Karpas-422 (cell line): ENCODE results near the gene EFCAB6. TPM values are rescaled to one million over a fixed set of nuclear protein-coding genes. Genes with fewer than 3 reads are reported as not detected.
A peak's percentile ranks its signal among the peaks of the same experiment; 100 is the strongest.

Experiments
- DNase-seq: peaks from one replicate; pipeline ENCODE4 v3.0.0-alpha.2; 2015
- H2AFZ ChIP-seq: fragments of 200-600 bp; sonication (generic); 2 replicates; pipeline ENCODE4 v1.6.1; 2014; ENCODE audit warnings: antibody characterized with exemption, low read length, mixed read lengths
- H3K27ac ChIP-seq: fragments of 200-600 bp; sonication (generic); 2 replicates; pipeline ENCODE4 v1.5.1; 2014; ENCODE audit warnings: mild to moderate bottlenecking, low read length, moderate library complexity
- H3K27me3 ChIP-seq: fragments of 200-600 bp; sonication (generic); 2 replicates; pipeline ENCODE4 v1.6.1; 2014; ENCODE audit warnings: low read length, mixed read lengths
- H3K36me3 ChIP-seq: fragments of 200-600 bp; sonication (generic); 2 replicates; pipeline ENCODE4 v1.6.1; 2014; ENCODE audit warnings: low read length, mixed read lengths; ENCODE audit not compliant: insufficient read depth
- H3K4me1 ChIP-seq: fragments of 200-600 bp; sonication (generic); 2 replicates; pipeline ENCODE4 v1.6.1; 2014; ENCODE audit warnings: mild to moderate bottlenecking, low read length, mixed read lengths
- H3K4me2 ChIP-seq: fragments of 200-600 bp; sonication (generic); 2 replicates; pipeline ENCODE4 v1.6.1; 2014; ENCODE audit warnings: low read length, low read depth, mild to moderate bottlenecking; ENCODE audit not compliant: poor library complexity, severe bottlenecking
- H3K4me3 ChIP-seq: fragments of 200-600 bp; sonication (generic); 2 replicates; pipeline ENCODE4 v1.5.1; 2014; ENCODE audit warnings: mild to moderate bottlenecking, antibody characterized with exemption, low read length, mixed read lengths
- H3K79me2 ChIP-seq: fragments of 200-600 bp; sonication (generic); 2 replicates; pipeline ENCODE4 v1.6.1; 2014; ENCODE audit warnings: mild to moderate bottlenecking, low read length, mixed read lengths
- H3K9ac ChIP-seq: fragments of 200-600 bp; sonication (generic); 2 replicates; pipeline ENCODE4 v1.6.0; 2014; ENCODE audit warnings: low read length
- H3K9me2 ChIP-seq: fragments of 200-600 bp; sonication (generic), shearing (Covaris generic); replicated peaks from 2 replicates; pipeline ENCODE4 v1.6.0; 2014; ENCODE audit warnings: mild to moderate bottlenecking, low read length, moderate library complexity; ENCODE audit not compliant: insufficient read depth
- H3K9me3 ChIP-seq: fragments of 300-700, 200-600 bp; sonication (generic); 2 replicates; pipeline ENCODE4 v1.6.1; 2014; ENCODE audit warnings: low read length, mixed read lengths
- H4K20me1 ChIP-seq: fragments of 200-600 bp; sonication (generic); 2 replicates; pipeline ENCODE4 v1.6.1; 2014; ENCODE audit warnings: mild to moderate bottlenecking, antibody characterized with exemption, low read length, low read depth; ENCODE audit not compliant: insufficient read depth
- total RNA-seq: library from RNA; depleted of rRNA; stranded (reverse); fragments of >200 nt; shearing (Covaris generic); gene quantifications from 2 replicates; pipeline ENCODE4 v1.2.3, GENCODE V29; 2014; ENCODE audit warnings: low replicate concordance

EFCAB6 gene
- total RNA-seq, 1 experiment from 2014 or later, result not detected

DNA sequence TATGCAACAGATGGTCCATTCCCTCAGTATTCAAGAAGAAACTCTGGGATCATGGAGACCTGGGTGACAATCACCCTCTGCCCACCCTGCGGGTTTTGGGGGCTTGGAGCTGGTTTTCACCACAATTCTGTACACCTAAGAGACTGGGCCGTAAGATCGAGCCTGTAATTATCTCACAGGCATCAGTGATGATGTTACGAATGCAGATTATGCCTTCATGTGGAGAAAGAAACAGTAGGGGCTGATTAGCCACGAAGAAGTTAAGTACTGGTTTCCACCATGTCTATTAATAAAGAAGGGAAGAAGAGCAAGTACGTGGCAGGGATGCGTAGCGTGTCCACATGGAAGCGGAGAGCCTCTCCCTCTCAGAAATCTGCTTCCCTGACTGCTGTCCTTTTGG is 5.3 kb upstream of the EFCAB6 start:
- peaks cover 9% of the 10 kb centered on the region for H3K4me1 ChIP-seq
- 0 out of 2 replicates have a peak, but pooled peaks cover 3% of the 10 kb centered on the region for H3K79me2 ChIP-seq
- no peaks in the 10 kb centered on the region for H3K9me2 ChIP-seq
- no peak overlapping the region for H3K9ac ChIP-seq
- no peak overlapping the region for H3K4me2 ChIP-seq
- no peaks in the 10 kb centered on the region for H3K36me3 ChIP-seq
- no peak for DNase-seq
- H4K20me1 ChIP-seq, result no peaks in the 10 kb centered on the region
- H3K9me3 ChIP-seq, result no peaks in the 10 kb centered on the region
- H3K27ac ChIP-seq, result no peak overlapping the region
- no peak overlapping the region for H2AFZ ChIP-seq
- H3K4me3 ChIP-seq, result no peak overlapping the region
- no peaks in the 10 kb centered on the region for H3K27me3 ChIP-seq

DNA sequence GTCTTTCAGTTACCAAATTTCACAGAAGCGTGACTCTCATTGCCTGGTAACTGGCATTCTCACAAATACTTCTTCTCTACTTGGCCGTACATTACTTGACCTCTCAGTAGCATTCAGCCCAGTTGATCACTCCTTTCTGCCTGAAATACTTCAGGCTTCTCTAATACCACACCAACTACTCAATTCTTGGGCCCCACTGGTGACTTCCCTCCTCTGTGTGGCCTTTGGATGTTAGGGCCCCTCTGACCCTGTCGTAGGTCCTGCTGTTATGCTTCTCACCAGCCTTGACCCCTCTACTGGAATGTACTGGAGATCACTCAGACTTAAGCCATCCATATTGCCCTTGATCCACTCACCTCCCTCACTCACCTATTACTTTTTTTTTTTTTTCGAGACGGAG is 2.2 kb upstream of the EFCAB6 start:
- 0 out of 2 replicates have a peak, but pooled peaks cover 3% of the 10 kb centered on the region for H3K79me2 ChIP-seq
- DNase-seq, result no peak
- H3K9me2 ChIP-seq, result no peaks in the 10 kb centered on the region
- no peak overlapping the region for H3K4me2 ChIP-seq
- H3K36me3 ChIP-seq, result no peaks in the 10 kb centered on the region
- no peaks in the 10 kb centered on the region for H4K20me1 ChIP-seq
- peaks cover 15% of the 10 kb centered on the region for H3K4me1 ChIP-seq
- H3K9me3 ChIP-seq, result no peaks in the 10 kb centered on the region
- no peak overlapping the region for H3K9ac ChIP-seq
- H3K4me3 ChIP-seq, result no peak overlapping the region
- no peaks in the 10 kb centered on the region for H3K27me3 ChIP-seq
- H3K27ac ChIP-seq, result no peak overlapping the region
- H2AFZ ChIP-seq, result no peak overlapping the region

DNA sequence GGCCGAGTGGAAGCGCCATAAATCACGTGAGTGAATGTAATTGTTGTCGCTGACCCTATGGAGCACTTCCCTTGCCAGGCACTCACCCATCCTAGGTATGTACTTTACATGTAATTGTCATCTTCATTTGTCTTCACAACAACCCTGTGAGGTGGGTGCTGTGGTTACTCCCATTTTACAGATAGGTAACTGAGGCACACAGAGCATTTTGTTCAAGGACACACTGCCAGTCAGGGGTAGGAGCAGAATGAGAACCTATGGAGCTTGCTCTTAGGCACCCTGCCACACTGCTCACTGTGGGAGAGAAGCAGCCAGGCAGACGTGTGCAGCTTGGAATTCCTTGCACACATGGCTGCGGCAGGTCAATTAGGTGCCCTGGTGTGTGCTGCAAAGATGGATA is 785 bp upstream of the EFCAB6 start:
- no peak for DNase-seq
- H4K20me1 ChIP-seq, result no peaks in the 10 kb centered on the region
- H3K27ac ChIP-seq, result no peak overlapping the region

DNA sequence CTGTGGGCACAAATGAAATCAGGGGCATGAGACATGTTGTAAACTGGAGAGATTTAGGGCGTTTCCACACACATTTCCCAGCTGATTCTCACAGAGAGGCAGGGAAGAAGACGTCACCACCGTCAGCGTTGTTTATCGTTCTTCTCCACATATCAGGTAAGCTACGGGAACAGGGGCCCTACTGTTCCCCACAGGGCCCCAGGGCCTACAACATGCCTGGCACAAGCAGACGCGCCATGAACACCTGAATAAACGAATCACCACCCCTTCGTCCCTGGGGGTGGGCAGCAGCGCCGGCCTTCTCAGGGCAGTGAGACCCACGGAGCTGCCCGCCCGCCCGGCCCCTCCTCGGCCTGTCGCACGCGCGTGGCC is 342 bp downstream of the EFCAB6 start:
- H3K27ac ChIP-seq, result no peak overlapping the region
- peak overlapping the region; percentile 99 for H3K9ac ChIP-seq
- peak; percentile 45 for DNase-seq
- H3K4me3 ChIP-seq, result peak overlapping the region; percentile 99
- peaks cover 15% of the 10 kb centered on the region for H3K4me1 ChIP-seq
- H3K79me2 ChIP-seq, result 0 out of 2 replicates have a peak, but pooled peaks cover 3% of the 10 kb centered on the region
- no peaks in the 10 kb centered on the region for H3K36me3 ChIP-seq
- no peaks in the 10 kb centered on the region for H3K27me3 ChIP-seq
- H2AFZ ChIP-seq, result peak overlapping the region; percentile 100
- H3K9me3 ChIP-seq, result no peaks in the 10 kb centered on the region
- no peaks in the 10 kb centered on the region for H4K20me1 ChIP-seq
- no peaks in the 10 kb centered on the region for H3K9me2 ChIP-seq
- peak overlapping the region; percentile 97 for H3K4me2 ChIP-seq

More for the DNA sequence above, 785 bp upstream of the EFCAB6 start:
- Histone ChIP-seq H2AFZ (peak overlapping the region; percentile 100), H3K4me1 (peaks cover 15% of the 10 kb centered on the region), H3K9me3 (no peaks in the 10 kb centered on the region), H3K9me2 (no peaks in the 10 kb centered on the region), H3K9ac (peak overlapping the region; percentile 99), H3K79me2 (0 out of 2 replicates have a peak, but pooled peaks cover 3% of the 10 kb centered on the region), H3K36me3 (no peaks in the 10 kb centered on the region), H3K27me3 (no peaks in the 10 kb centered on the region), H3K4me3 (peak overlapping the region; percentile 99), H3K4me2 (peak overlapping the region; percentile 97)

DNA sequence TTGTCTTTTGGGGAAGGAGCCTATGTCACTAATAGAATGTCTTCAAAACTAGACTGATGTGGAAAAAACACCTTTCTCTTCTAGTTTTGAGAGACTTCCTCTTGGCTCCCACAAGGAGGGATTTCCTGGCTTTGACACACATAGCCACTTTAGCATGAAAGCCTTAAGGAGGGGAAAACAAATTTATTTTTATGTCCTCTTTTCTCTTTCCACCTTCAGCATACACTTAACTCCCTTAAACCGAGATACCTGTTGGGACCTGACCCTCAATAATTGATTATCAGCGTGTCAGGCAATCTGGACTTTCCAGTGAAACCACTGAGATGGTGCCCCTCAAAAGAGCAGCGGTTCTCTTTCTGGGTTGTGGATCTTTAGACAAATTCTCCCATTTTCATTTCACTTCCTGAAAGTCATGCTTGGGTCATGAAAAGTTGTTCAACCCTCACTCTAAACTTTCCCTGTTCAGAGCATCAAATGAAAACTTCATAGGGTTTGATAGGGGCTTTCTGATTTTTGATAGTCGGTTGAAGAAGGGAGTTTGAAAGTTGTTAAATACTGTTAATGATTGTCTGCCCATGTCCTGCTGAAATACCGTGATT is 9.1 kb downstream of the EFCAB6 start:
- Histone ChIP-seq H3K79me2 (no peaks in the 10 kb centered on the region), H4K20me1 (no peaks in the 10 kb centered on the region), H3K4me2 (no peak overlapping the region), H3K9me2 (no peaks in the 10 kb centered on the region), H3K27ac (no peak overlapping the region), H3K9ac (no peak overlapping the region), H3K36me3 (no peaks in the 10 kb centered on the region), H3K27me3 (no peaks in the 10 kb centered on the region), H3K4me3 (no peak overlapping the region), H2AFZ (no peak overlapping the region), H3K9me3 (no peaks in the 10 kb centered on the region), H3K4me1 (peaks cover 8% of the 10 kb centered on the region)
- no peak for DNase-seq

DNA sequence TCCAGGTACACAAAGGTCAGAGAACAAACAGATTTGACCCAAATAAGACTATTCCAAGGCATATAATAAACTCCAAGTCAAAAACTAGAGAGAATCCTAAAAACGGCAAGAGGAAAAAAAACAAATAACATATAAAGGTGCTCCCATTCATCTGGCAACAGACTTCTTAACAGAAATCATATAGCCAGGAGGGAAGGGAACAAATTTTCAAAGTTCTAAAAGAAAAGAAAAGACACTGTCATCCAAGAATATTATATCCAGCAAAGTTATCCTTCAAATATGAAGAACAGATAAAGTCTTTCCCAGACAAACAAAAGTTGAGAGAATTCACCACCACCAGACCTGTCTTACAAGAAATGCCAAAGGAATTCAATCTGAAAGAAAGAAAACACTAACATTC is 11.1 kb downstream of the EFCAB6 start:
- no peak overlapping the region for H3K27ac ChIP-seq
- H3K9ac ChIP-seq, result no peak overlapping the region
- H3K9me3 ChIP-seq, result no peaks in the 10 kb centered on the region
- H2AFZ ChIP-seq, result no peak overlapping the region
- H3K4me3 ChIP-seq, result no peak overlapping the region
- no peaks in the 10 kb centered on the region for H3K79me2 ChIP-seq
- peaks cover 8% of the 10 kb centered on the region for H3K4me1 ChIP-seq
- DNase-seq, result no peak
- no peak overlapping the region for H3K4me2 ChIP-seq
- H3K27me3 ChIP-seq, result no peaks in the 10 kb centered on the region
- no peaks in the 10 kb centered on the region for H3K36me3 ChIP-seq
- no peaks in the 10 kb centered on the region for H4K20me1 ChIP-seq
- H3K9me2 ChIP-seq, result no peaks in the 10 kb centered on the region

DNA sequence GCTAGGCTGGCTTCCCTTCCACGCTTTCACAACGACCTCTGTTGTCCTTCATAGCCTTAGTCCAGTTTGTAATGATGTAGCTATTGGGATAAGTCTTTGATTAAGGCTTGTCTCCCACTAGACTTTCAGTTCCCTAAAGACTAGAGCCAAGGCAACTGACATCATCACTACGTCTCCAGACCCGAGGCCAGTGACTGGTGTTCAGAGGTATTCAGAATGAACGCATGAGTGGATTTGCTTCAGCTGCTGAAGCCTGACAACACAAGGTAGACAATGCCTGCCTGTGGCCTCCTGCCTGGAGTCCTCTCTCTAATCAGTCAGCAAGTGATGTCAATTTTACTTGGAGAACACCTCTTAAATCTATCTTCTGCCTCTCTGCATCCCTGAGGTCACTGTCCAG is 13.6 kb downstream of the EFCAB6 start:
- Histone ChIP-seq H3K4me2 (no peak overlapping the region), H3K27ac (no peak overlapping the region)
- DNase-seq, result peak; percentile 67

DNA sequence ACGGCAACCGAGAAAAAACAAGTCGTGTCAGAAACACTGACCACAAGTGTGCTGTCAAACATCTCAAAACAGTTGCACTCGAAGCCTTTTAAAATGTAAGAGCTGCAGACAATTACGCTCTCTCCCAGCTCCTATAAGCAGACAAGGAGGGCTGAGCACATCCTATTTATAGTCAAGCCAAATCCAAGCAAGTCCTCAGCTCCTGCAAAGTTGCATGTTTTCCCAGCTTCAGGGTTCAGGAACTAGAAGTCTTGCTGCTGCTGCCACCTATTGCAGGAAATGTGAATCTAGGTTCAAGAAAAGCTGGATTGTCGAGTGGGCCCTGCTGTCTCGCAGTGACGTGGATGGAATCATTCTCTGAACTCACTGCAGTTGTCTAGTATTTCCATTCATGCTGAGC is 15.5 kb downstream of the EFCAB6 start:
- H3K36me3 ChIP-seq, result no peaks in the 10 kb centered on the region
- H2AFZ ChIP-seq, result no peak overlapping the region
- H3K9me3 ChIP-seq, result no peaks in the 10 kb centered on the region
- H3K9ac ChIP-seq, result no peak overlapping the region
- no peaks in the 10 kb centered on the region for H4K20me1 ChIP-seq
- H3K27me3 ChIP-seq, result no peaks in the 10 kb centered on the region
- H3K27ac ChIP-seq, result no peak overlapping the region
- no peak overlapping the region for H3K4me2 ChIP-seq
- peaks cover 8% of the 10 kb centered on the region for H3K4me1 ChIP-seq
- no peaks in the 10 kb centered on the region for H3K9me2 ChIP-seq
- DNase-seq, result no peak
- no peak overlapping the region for H3K4me3 ChIP-seq
- H3K79me2 ChIP-seq, result no peaks in the 10 kb centered on the region

More for the DNA sequence above, 13.6 kb downstream of the EFCAB6 start:
- Histone ChIP-seq H3K4me3 (no peak overlapping the region), H2AFZ (no peak overlapping the region), H3K79me2 (no peaks in the 10 kb centered on the region), H3K9me3 (no peaks in the 10 kb centered on the region), H3K4me1 (peaks cover 8% of the 10 kb centered on the region), H3K9me2 (no peaks in the 10 kb centered on the region), H3K36me3 (no peaks in the 10 kb centered on the region), H3K27me3 (no peaks in the 10 kb centered on the region), H4K20me1 (no peaks in the 10 kb centered on the region), H3K9ac (no peak overlapping the region)
